Stimulated activated naive CD4-positive, alpha-beta T cell treated with Interleukin-2 at 50 U/mL for 16 hours (primary cell): ENCODE results near the gene DGKH.
A peak's percentile ranks its signal among the peaks of the same experiment; 100 is the strongest.

Experiments used
- DNase-seq: peaks from one replicate; lab custom pipeline; 2025; lab: John Stamatoyannopoulos, UW

Gene DGKH

DNA sequence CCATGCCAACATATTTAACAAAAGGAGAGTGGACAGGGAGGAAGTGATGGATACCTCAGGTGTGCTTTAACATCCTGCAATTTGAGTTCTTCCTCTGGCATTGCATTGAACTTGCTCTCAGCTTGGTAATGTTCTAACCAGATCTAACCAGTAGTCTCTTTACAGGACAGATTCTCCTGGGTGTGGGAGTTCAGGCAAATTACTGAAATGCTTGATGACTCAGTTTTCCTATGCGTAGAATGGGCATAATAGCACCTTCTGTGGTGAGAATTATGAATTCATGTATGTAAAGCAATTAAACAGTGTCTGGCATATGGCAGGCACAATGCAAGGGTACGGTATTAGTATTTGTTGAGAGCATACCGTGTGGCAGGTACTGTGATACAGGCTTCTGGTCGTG lies 227.1 kb downstream of the DGKH start:
- DNase-seq: no peak

- no peak for DNase-seq
Observed at GRCh38 chr13:42276683-42277082, 228.2 kb downstream of the DGKH start.

GRCh38 chr13:42277618-42278276 lies 229.3 kb downstream of the DGKH start:
- no peak for DNase-seq

GRCh38 chr13:42279080-42279479 lies 230.6 kb downstream of the DGKH start:
- peak; percentile 19 for DNase-seq

- no peak for DNase-seq
Observed at GRCh38 chr13:42279986-42280385, 231.5 kb downstream of the DGKH start.

DNA sequence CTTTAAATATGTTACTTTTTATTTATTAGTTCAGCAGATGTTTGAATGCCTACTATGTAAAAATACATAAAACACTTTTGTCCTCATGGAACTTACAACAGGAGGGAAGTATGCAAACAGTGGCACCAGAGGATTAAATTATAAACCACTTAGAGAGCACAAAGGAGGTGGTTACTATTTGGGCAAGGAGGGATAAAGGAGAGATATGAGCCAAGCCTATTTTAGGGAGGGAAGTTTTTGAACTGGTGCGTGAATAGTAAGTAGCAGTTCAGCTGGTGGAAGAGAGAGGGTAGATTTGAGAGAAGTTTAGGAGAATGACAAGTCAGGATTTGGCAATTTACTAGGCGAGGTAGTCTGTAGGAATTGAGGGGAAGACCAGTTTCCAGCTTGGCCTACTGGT lies 232.1 kb downstream of the DGKH start:
- DNase-seq: no peak

DNA sequence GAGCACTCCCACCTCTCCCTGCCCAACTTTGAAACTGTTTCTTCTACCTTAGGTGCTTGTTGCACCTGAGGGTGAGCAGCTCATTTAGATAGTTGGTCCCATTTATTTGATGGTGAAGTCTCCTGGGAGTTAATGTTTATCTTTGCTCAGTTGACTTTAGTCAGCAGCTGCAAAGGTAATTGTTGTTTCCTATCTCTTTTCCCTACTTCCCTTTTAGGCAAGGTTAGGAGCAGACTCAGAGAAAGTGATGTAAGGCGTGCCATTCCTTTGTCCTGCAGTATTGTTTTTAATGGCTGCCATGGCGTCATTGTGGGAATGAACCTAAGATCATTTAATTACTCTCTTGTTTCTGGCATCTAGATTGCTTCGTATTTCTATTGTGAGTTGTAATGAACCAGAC lies 235.1 kb downstream of the DGKH start:
- DNase-seq: no peak

GRCh38 chr13:42284068-42284467 lies 235.6 kb downstream of the DGKH start:
- no peak for DNase-seq
